GM12878 (cell line): Measurements from ENCODE around the gene CDPF1. TPM values are rescaled to one million over a fixed set of nuclear protein-coding genes. Genes with fewer than 3 reads are reported as not detected.

Experiments
- ATAC-seq: fragments of 200-7000 bp; cut with Tn5 transposase; 3 replicates; pipeline ENCODE4 v1.9.1; 2020; ENCODE audit warnings: mild to moderate bottlenecking, moderate library complexity
- BruUV-seq: library from RNA; stranded (reverse); fragments of 400-500 nt; replicated peaks from 2 replicates; lab custom pipeline; 2021; lab: Mats Ljungman, UMichigan
- CTCF ChIA-PET: fragments of 300-600 bp; sonication (Branson Sonifier 250); formaldehyde crosslinking; extraction: SDS; loops from one replicate; lab custom pipeline; 2021; ENCODE audit warnings: inconsistent platforms; lab: Yijun Ruan, JAX
- POLR2A ChIA-PET: fragments of 350-600 bp; formaldehyde crosslinking; extraction: SDS; loops from one replicate; lab custom pipeline; 2021; ENCODE audit warnings: inconsistent platforms; lab: Charles Lee
- RAD21 ChIA-PET: fragments of 300-600 bp; sonication (Branson Sonifier 250); formaldehyde crosslinking; loops from one replicate; lab custom pipeline; 2023; ENCODE audit warnings: antibody characterized with exemption; ENCODE audit not compliant: unreplicated experiment; lab: Charles Lee
- SMC1A ChIA-PET: fragments of 300-600 bp; sonication (Branson Sonifier 250); formaldehyde crosslinking; loops from one replicate; lab custom pipeline; 2023; ENCODE audit not compliant: unreplicated experiment, uncharacterized antibody; lab: Charles Lee
- DNase-seq: peaks from one replicate; pipeline ENCODE4 v3.0.0-alpha.2; 2011; ENCODE audit warnings: low read depth, low spot score
- FAIRE-seq: peaks from 3 replicates; lab custom pipeline; 2011; peaks lifted over from hg19 to GRCh38; lab: Jason Lieb, UNC
- H2AFZ ChIP-seq: 2 replicates; pipeline ENCODE4 v1.6.0; 2011; ENCODE audit warnings: low read depth, low read length, control low read depth; ENCODE audit not compliant: control insufficient read depth
- H3K27ac ChIP-seq: 2 replicates; pipeline ENCODE4 v1.5.1; 2011; ENCODE audit warnings: control low read depth; ENCODE audit not compliant: control insufficient read depth, insufficient read depth
- H3K27me3 ChIP-seq, 2 experiments: replicated peaks in 1 of 2; 2 replicates each; pipeline versions ENCODE4 v1.6.0 to v1.6.1; 2011; ENCODE audit warnings: low read length in 1 of 2; ENCODE audit not compliant: control insufficient read depth in 2 of 2, insufficient read depth in 2 of 2
- H3K36me3 ChIP-seq, 2 experiments: 2 replicates each; pipeline ENCODE4 v1.5.1; 2011; ENCODE audit warnings: low read length in 1 of 2; ENCODE audit not compliant: control insufficient read depth in 2 of 2, insufficient read depth in 2 of 2
- H3K4me1 ChIP-seq: 2 replicates; pipeline ENCODE4 v1.6.1; 2011; ENCODE audit warnings: mild to moderate bottlenecking, low read length, moderate library complexity, mixed read lengths; ENCODE audit not compliant: control insufficient read depth, insufficient read depth
- H3K4me2 ChIP-seq: 2 replicates; pipeline ENCODE4 v1.6.0; 2011; ENCODE audit warnings: control low read depth; ENCODE audit not compliant: control insufficient read depth, insufficient read depth
- H3K4me3 ChIP-seq: fragments of 200-600 bp; sonication (generic); 2 replicates; pipeline ENCODE4 v1.5.1; 2016
- H3K79me2 ChIP-seq: 2 replicates; pipeline ENCODE4 v1.6.0; 2011; ENCODE audit warnings: low read length; ENCODE audit not compliant: control insufficient read depth, insufficient read depth
- H3K9ac ChIP-seq: 2 replicates; pipeline ENCODE4 v1.8.0; 2011; ENCODE audit warnings: low read length, control low read depth, mixed read lengths; ENCODE audit not compliant: control insufficient read depth, insufficient read depth
- H3K9me3 ChIP-seq: replicated peaks from 3 replicates; pipeline ENCODE4 v1.5.1; 2011; ENCODE audit warnings: mild to moderate bottlenecking, low read length; ENCODE audit not compliant: control insufficient read depth, insufficient read depth
- H4K20me1 ChIP-seq: 2 replicates; pipeline ENCODE4 v1.6.0; 2011; ENCODE audit not compliant: control insufficient read depth, insufficient read depth
- CREB1 ChIP-seq: IDR thresholded peaks from 2 replicates; pipeline ENCODE4 v1.6.1; 2012; ENCODE audit warnings: low read depth, mild to moderate bottlenecking, inconsistent platforms
- DPF2 ChIP-seq: fragments of 450-650 bp; IDR thresholded peaks from 2 replicates; pipeline ENCODE4 v1.6.1; 2017; ENCODE audit warnings: mild to moderate bottlenecking
- ETV6 ChIP-seq, 2 experiments: fragments of 450-650 bp in 1 of 2; IDR thresholded peaks in 1 of 2; conservative IDR thresholded peaks in 1 of 2; 2 replicates each; pipeline ENCODE4 v1.6.1; 2014; ENCODE audit warnings: antibody characterized with exemption in 1 of 2, borderline replicate concordance in 1 of 2, low read depth in 1 of 2, mild to moderate bottlenecking in 1 of 2, moderate library complexity in 1 of 2
- HDAC6 ChIP-seq: fragments of 200-600 bp; sonication (generic); IDR thresholded peaks from one replicate; pipeline ENCODE4 v1.8.0; 2017; ENCODE audit warnings: antibody characterized with exemption; ENCODE audit not compliant: unreplicated experiment
- KAT2A ChIP-seq: conservative IDR thresholded peaks from 2 replicates; pipeline ENCODE4 v1.6.1; 2011; ENCODE audit warnings: low read depth, low read length; ENCODE audit not compliant: control insufficient read depth
- MYC ChIP-seq: IDR thresholded peaks from 2 replicates; pipeline ENCODE4 v1.6.1; 2011; ENCODE audit warnings: mild to moderate bottlenecking, low read length, moderate library complexity, inconsistent platforms; ENCODE audit not compliant: insufficient read depth, insufficient replicate concordance, insufficient read length, severe bottlenecking
- NBN ChIP-seq: fragments of 450-650 bp; IDR thresholded peaks from 2 replicates; pipeline ENCODE4 v1.6.1; 2016
- RAD21 ChIP-seq: IDR thresholded peaks from 2 replicates; pipeline ENCODE4 v1.6.1; 2011; ENCODE audit warnings: mild to moderate bottlenecking, low read depth, low read length, moderate library complexity; ENCODE audit not compliant: insufficient read depth
- SREBF1 ChIP-seq: IDR thresholded peaks from 2 replicates; pipeline ENCODE4 v1.6.1; 2012; ENCODE audit warnings: mild to moderate bottlenecking, low read length
- SUPT20H ChIP-seq: IDR thresholded peaks from 2 replicates; pipeline ENCODE4 v1.6.1; 2011; ENCODE audit warnings: low read depth, mild to moderate bottlenecking, low read length, moderate library complexity, borderline replicate concordance; ENCODE audit not compliant: control insufficient read depth
- TARDBP ChIP-seq: IDR thresholded peaks from 2 replicates; pipeline ENCODE4 v1.6.1; 2016; ENCODE audit warnings: borderline replicate concordance
- whole genome bisulfite sequencing: methylation state at CpG from one replicate; pipeline ENCODE4 v1.1.6; 2016; ENCODE audit warnings: low lambda C conversion rate; ENCODE audit not compliant: insufficient replicate concordance, insufficient coverage; ENCODE audit errors: missing lambda C conversion rate; 5-methylcytosine and 5-hydroxymethylcytosine counted together
- in situ Hi-C: fragments of 300-500 bp; cut with MboI; formaldehyde crosslinking; loops from 9 replicates; pipeline ENCODE4 v1.14.3; 2018; ENCODE audit warnings: mixed read lengths
- intact Hi-C: fragments of 100-400 bp; cut with micrococcal nuclease; formaldehyde crosslinking; loops from one replicate; pipeline ENCODE4 v1.14.2; 2022; ENCODE audit not compliant: unreplicated experiment
- polyA plus RNA-seq, 11 experiments: library from polyadenylated mRNA; depleted of rRNA in 4 of 11; unstranded in 6 of 11; stranded (reverse) in 5 of 11; fragments of >200 nt; fragmentation: Nextera tagmentation in 4 of 11; fragmentation: Illumina TruSeq in 1 of 11; extraction: Ambion mirVana in 4 of 11; extraction: Trizol in 1 of 11; gene quantifications; 1 replicate in 1 of 11; 2 replicates in 10 of 11; pipeline versions ENCODE4 v1.2.1 to v1.2.3, GENCODE V29; 2011 to 2016; ENCODE audit warnings: inconsistent platforms in 2 of 11, missing spikeins in 2 of 11, low read depth in 1 of 11
- total RNA-seq, 4 experiments: library from RNA; depleted of rRNA in 3 of 4; stranded (reverse); fragments of >200 nt in 3 of 4; fragmentation: Illumina TruSeq in 1 of 4; extraction: Trizol in 1 of 4; gene quantifications; 2 replicates each; pipeline versions ENCODE4 v1.2.1 to v1.2.3, GENCODE V29; 2013 to 2021
- TF ChIP-seq, protein P1 (sequence below): IDR thresholded peaks from 2 replicates; pipeline ENCODE4 v1.6.1; 2011; ENCODE audit warnings: borderline replicate concordance, low read depth, mild to moderate bottlenecking, moderate library complexity, mixed read lengths, low read length; ENCODE audit not compliant: insufficient read depth; ENCODE audit errors: extremely low read length
- TF ChIP-seq, protein P2 (sequence below): fragments of 450-650 bp; IDR thresholded peaks from 2 replicates; pipeline ENCODE4 v1.6.1; 2018; ENCODE audit warnings: mild to moderate bottlenecking, low read depth, moderate library complexity; ENCODE audit not compliant: partially characterized antibody
- TF ChIP-seq, protein P3 (sequence below): fragments of 450-650 bp; conservative IDR thresholded peaks from 2 replicates; pipeline ENCODE4 v1.6.1; 2017; ENCODE audit warnings: mild to moderate bottlenecking, moderate library complexity
- TF ChIP-seq, protein P4 (sequence below): fragments of 450-650 bp; IDR thresholded peaks from 2 replicates; pipeline ENCODE4 v1.6.1; 2016; ENCODE audit warnings: mild to moderate bottlenecking
- TF ChIP-seq, protein P5 (sequence below): fragments of 150-350 bp; IDR thresholded peaks from 2 replicates; pipeline ENCODE4 v1.6.1; 2014; ENCODE audit warnings: mild to moderate bottlenecking, low read depth, low read length

The CDPF1 gene
- total and polyA plus RNA-seq, 10 of the 15 experiments (the other 5 are each of a cell fraction or from before 2014, with no cell fraction given): 1.0 to 22.4 (median 7.9) TPM

DNA sequence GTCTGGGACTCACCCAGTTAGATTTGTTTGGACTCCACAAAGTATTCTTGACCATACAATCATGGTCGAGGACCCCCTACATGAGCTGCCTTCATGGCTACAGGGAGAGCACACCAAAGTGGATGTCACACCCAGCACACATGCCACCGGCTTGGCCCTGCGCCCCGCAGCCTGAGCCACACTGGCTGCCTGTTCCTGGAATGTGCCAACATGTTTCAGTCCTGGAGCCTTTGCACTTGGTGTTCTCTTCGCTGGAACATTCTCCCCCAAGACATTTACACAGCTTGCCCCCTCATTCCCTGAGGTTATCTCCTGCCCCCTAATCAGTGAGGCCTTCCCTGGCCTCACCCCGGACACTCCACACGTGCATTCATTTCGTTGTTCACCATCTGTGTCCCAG lies 53.8 kb downstream of the CDPF1 start:
- no peaks in the 10 kb centered on the region; a peak in 3 of 4 replicates for H3K36me3 ChIP-seq
- 97% methylated on average over 8 of the region's 8 CpGs for WGBS
- ATAC-seq (no peak), DNase-seq (no peak), FAIRE-seq (no peak)
- H4K20me1 ChIP-seq: no peaks in the 10 kb centered on the region
- no peaks in the 10 kb centered on the region for H3K9me3 ChIP-seq
- CTCF ChIA-PET: no interaction called here
- H3K4me3 ChIP-seq: no peak overlapping the region
- RAD21 ChIA-PET: no interaction called here
- H3K27ac ChIP-seq: no peak overlapping the region
- BruUV-seq: no TSS peak
- no peaks in the 10 kb centered on the region for H3K79me2 ChIP-seq
- H3K27me3 ChIP-seq: no peaks in the 10 kb centered on the region
- POLR2A ChIA-PET: interaction anchor here (0.6 kb wide), 1 partner anchor 1030 kb away, joined by 3 read pairs; no protein-coding TSS in a partner anchor
- H3K9ac ChIP-seq: no peak overlapping the region
- in situ Hi-C loops: no loop called here
- intact Hi-C loops: no loop called here
- H2AFZ ChIP-seq: no peak overlapping the region
- no peak overlapping the region for H3K4me2 ChIP-seq
- SMC1A ChIA-PET: no interaction called here
- no peaks in the 10 kb centered on the region for H3K4me1 ChIP-seq
- TF ChIP-seq TARDBP (no peak), DPF2 (no peak), KAT2A (no peak), HDAC6 (no peak), NBN (no peak), SREBF1 (no peak), CREB1 (no peak), SUPT20H (no peak), RAD21 (no peak), MYC (no peak), ETV6 (conservative IDR thresholded peaks at IDR 0.05 in 1 of 2, IDR thresholded peaks at IDR 0.05 in 1 of 2; ENCODE audit: borderline replicate concordance in 1 of 2, low read depth in 1 of 2) (no peak)
- TF ChIP-seq, protein P1, sequence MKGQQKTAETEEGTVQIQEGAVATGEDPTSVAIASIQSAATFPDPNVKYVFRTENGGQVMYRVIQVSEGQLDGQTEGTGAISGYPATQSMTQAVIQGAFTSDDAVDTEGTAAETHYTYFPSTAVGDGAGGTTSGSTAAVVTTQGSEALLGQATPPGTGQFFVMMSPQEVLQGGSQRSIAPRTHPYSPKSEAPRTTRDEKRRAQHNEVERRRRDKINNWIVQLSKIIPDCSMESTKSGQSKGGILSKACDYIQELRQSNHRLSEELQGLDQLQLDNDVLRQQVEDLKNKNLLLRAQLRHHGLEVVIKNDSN: no peak
- TF ChIP-seq, protein P2, sequence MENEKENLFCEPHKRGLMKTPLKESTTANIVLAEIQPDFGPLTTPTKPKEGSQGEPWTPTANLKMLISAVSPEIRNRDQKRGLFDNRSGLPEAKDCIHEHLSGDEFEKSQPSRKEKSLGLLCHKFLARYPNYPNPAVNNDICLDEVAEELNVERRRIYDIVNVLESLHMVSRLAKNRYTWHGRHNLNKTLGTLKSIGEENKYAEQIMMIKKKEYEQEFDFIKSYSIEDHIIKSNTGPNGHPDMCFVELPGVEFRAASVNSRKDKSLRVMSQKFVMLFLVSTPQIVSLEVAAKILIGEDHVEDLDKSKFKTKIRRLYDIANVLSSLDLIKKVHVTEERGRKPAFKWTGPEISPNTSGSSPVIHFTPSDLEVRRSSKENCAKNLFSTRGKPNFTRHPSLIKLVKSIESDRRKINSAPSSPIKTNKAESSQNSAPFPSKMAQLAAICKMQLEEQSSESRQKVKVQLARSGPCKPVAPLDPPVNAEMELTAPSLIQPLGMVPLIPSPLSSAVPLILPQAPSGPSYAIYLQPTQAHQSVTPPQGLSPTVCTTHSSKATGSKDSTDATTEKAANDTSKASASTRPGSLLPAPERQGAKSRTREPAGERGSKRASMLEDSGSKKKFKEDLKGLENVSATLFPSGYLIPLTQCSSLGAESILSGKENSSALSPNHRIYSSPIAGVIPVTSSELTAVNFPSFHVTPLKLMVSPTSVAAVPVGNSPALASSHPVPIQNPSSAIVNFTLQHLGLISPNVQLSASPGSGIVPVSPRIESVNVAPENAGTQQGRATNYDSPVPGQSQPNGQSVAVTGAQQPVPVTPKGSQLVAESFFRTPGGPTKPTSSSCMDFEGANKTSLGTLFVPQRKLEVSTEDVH: no peak
- TF ChIP-seq, protein P3, sequence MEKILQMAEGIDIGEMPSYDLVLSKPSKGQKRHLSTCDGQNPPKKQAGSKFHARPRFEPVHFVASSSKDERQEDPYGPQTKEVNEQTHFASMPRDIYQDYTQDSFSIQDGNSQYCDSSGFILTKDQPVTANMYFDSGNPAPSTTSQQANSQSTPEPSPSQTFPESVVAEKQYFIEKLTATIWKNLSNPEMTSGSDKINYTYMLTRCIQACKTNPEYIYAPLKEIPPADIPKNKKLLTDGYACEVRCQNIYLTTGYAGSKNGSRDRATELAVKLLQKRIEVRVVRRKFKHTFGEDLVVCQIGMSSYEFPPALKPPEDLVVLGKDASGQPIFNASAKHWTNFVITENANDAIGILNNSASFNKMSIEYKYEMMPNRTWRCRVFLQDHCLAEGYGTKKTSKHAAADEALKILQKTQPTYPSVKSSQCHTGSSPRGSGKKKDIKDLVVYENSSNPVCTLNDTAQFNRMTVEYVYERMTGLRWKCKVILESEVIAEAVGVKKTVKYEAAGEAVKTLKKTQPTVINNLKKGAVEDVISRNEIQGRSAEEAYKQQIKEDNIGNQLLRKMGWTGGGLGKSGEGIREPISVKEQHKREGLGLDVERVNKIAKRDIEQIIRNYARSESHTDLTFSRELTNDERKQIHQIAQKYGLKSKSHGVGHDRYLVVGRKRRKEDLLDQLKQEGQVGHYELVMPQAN: no peak
- TF ChIP-seq, protein P4, sequence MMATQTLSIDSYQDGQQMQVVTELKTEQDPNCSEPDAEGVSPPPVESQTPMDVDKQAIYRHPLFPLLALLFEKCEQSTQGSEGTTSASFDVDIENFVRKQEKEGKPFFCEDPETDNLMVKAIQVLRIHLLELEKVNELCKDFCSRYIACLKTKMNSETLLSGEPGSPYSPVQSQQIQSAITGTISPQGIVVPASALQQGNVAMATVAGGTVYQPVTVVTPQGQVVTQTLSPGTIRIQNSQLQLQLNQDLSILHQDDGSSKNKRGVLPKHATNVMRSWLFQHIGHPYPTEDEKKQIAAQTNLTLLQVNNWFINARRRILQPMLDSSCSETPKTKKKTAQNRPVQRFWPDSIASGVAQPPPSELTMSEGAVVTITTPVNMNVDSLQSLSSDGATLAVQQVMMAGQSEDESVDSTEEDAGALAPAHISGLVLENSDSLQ: no peak
- TF ChIP-seq, protein P5, sequence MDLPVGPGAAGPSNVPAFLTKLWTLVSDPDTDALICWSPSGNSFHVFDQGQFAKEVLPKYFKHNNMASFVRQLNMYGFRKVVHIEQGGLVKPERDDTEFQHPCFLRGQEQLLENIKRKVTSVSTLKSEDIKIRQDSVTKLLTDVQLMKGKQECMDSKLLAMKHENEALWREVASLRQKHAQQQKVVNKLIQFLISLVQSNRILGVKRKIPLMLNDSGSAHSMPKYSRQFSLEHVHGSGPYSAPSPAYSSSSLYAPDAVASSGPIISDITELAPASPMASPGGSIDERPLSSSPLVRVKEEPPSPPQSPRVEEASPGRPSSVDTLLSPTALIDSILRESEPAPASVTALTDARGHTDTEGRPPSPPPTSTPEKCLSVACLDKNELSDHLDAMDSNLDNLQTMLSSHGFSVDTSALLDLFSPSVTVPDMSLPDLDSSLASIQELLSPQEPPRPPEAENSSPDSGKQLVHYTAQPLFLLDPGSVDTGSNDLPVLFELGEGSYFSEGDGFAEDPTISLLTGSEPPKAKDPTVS: no peak
